ENCODE measurements around the gene GATAD2A.

The GATAD2A gene

DNA sequence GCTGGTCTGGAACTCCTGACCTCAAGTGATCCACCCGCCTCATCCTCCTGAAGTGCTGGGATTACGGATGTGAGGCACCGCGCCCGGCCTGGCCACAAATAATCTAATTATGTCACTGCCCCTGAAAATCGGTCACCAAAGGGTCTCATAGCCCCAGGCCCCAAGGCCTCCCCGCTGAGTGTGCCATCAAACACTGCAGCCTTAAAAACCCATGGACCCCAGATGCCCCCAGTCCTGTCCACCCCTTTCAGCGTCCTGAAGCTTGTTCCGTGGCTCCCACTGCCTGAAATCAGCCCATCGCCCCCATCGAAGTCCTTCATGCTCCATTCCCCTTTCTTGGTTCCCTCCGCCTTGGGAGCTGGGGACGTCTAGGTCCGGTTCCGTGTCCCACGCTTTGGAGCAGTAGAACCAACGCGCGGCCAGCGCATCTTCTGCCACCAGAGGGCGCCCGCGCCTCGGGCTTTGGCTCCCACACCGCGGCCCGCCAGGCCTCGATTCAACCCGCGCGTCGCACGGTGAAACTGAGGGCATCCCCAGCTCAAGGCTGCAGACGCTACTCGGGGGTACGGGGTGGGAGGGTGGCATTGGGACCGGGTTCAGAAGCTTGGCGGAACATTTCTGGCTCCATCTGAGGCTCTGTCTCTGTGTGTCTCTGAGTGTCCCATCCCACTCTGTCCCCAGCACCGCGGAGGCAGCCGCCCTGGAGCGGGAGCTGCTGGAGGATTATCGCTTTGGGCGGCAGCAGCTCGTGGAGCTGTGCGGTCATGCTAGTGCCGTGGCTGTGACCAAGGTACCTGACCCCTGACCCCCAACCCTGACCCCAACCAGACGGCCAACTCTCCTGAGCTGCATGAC is 126.7 kb downstream of the GATAD2A start:
- peak; percentile 82 for DNase-seq (ENCODE audit: low read depth)

DNA sequence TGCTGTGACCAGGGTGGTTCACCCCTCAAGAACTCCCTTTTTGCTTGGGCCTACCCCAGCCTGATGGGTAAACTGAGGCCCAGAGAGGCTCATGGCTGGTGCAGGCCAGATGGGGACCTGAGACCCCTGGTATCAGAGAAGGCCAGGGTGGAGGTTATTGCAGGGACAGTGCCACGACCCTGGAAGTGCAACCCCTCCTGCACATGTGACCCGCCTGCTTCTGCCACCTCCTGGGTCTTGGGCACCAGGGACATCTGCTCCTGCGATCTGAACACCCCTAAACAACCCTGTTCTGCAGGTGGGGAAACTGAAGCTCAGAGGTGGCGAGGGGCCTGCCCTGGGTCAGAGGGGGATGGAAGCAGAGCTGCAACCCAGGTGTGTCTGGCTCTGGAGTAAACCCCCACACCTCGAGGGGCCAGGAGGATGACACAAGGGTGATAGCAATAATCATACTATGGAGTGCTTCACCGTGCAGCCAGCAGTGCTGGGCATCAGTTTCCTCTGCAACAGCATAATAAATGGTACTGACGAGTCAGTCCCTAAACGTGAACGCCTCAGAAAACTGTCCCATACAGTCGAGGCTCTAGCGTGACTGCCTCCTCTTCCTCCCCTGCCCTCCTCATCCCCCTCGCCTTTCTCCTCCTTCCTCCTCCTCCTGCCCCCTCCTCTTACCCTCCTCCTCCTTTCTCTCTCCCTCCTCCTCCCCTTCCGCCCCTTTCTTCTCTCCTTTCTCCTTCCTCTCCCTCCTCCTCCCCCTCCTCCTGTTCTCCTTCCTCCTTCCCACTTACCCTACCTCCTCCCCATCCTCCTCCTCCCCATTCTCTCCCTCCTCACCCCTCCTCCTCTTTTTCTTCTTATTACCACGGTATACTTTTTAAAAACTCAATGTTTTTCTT is 127.6 kb downstream of the GATAD2A start:
- no peak for DNase-seq (ENCODE audit: low read depth)

DNA sequence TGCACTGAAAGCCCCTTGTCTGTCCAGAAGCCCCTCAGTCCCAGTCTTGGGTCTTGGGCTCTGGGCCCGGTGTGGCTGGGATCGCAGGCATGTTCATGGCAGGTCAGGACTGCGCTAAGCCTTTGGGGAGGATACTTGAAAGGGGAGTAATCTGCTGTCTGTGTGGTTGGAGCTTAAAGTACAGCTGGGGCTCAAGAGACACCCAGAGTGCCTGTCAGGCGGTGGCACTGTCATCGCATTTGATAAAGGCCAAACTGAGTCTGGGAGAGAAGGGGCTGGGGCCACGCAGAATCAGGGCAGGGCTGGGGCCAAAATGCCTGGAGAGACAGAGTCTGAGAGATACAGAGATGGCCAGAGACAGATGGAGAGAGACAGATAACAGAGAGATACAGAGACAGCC is 128.4 kb downstream of the GATAD2A start:
- no peak for DNase-seq (ENCODE audit: low read depth)

DNA sequence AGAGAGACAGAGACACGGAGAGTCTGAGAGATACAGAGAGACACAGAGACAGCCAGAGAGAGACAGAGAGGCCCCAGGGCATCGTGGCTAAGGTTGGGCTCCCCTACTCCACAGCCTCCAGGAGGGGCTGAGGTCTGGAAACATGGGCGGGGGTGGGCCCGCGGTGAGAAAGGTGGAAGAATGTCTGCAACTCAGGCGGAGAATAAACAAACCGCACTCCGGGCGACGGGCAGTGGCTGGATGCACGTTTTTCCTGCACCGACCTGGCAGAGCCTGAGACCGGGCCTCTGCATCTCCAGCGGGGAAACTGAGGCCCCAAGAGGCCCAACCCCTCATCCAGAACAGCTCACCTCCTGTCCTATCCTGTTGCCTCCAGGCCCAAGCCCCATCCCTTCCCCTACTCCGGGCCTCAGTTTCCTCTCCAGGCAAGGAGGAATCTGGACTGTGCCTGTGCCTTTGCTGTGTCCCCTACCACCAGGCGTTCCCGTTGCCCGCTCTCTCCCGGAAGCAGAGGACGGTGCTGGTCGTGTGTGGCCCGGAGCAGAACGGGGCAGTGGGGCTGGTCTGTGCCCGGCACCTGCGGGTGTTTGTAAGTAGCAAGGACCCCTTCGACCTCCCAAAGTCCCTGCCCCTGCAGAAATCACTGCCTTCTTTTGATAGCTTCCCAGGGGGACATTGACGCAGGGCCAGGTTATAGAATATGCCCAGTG is 129.2 kb downstream of the GATAD2A start:
- DNase-seq (ENCODE audit: low read depth), result no peak

DNA sequence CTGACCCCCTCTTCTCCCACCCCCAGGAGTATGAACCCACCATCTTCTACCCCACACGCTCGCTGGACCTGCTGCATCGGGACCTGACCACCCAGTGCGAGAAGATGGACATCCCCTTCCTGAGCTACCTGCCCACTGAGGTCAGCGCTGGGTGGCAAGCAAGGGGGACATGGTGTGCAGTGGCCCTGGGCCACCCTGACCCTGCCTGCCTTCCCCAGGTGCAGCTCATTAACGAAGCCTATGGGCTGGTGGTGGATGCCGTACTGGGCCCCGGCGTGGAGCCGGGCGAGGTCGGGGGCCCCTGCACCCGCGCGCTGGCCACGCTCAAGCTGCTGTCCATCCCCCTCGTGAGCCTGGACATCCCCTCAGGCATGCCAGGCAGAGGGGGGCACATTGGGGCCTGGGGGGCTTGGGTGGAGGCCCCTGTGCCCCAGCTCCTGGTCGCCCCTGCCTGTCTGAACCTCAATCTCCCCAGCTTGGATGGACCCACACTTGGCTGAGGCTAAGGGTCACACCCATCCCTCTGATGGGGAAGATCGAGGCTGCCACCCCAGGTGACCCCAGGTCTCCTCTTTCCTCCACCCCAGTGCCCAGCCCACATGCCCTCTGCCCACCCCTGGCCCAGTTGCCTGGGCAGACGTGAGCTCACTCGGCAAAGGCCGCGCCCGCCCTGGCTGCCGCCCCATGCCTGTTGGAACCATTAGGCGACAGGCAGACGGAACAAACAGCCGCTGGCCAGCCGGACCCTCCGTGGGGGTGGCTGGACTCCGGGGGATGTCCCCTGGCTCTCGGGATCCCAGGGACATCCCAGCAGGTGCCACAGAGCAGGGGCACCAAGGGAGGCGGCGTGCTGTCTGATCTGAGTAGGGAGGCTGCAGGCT is 130.1 kb downstream of the GATAD2A start:
- DNase-seq (ENCODE audit: low read depth), result no peak

DNA sequence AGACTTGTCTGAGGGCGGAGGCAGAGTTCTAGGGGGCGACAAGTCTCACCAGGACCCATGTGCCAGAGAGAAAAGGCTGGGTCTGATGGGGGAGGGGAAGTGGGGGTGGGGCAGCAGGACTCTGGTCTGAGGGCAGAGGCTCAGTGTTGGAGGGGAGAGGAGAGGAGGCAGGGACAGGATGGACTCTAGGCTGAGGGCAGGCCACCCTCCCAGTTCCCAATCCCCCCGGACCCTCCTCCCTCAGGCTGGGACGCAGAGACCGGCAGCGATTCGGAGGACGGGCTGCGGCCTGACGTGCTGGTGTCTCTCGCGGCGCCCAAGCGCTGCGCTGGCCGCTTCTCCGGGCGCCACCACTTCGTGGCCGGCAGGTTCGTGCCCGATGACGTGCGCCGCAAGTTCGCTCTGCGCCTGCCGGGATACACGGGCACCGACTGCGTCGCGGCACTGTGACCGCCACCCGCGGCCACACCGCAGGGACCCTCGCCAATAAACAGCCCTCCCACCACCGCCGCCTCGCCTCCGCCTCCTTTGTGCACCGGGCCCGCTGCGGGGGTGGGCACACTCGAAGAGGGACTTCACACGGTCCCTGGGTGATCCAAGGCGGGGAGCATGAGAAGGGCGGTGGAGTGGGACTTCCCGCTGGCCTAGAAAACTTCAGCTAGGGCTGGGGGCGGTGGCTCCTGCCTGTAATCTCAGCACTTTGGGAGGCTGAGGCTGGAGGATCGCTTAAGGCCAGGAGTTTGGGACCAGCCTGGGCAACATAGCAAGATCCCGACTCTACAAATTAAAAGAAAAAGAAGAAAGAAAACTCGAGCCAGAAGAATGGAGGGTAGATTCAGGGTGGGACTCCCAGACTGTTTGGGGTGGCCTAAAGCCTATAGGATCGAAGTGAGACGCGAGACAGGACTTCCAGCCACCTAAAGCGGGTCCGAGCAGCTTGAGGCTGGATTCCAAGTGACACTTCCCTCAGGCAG is 131.9 kb downstream of the GATAD2A start:
- DNase-seq (ENCODE audit: low read depth), result no peak

DNA sequence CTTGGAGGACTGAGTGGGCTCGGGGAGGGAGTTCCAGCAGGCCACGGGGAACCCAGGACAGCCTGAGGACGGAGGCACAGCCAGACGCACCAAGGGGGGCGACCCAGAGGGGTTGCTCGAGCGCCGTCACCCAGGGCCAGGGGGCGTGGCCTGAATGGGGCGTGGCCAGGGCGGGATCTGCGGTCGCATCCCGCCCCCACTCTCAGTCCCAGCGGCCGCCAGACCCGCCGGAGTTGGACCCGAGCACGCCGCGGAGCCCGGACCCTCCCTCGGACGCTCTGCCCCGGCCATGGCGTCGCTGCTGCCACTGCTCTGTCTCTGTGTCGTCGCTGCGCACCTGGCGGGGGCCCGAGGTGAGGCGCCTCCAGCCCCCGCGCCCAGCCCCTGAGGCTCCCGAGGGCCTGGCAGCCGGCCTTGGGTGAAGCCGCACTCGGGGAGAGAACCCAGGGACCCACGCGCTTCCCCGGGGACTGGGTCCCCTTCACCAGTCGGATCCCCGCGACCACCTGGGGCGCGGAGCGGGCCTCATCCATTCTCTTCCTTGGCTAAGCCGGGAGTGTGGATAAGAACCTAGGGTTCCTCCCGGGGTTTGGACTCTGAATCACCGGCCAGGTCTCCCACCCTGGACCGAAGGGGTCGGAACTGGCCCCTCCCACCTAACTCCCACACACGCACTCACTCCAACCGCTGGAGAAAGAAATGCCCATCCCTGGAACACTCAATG is 132.7 kb downstream of the GATAD2A start, which contains the start of gene CILP2:
Gene CILP2, plus strand, starts transcription at position 205 of the 724 bp plus-strand sequence. Its CDS starts 85 bp downstream, at position 290.
- no peak for DNase-seq (ENCODE audit: low read depth)

DNA sequence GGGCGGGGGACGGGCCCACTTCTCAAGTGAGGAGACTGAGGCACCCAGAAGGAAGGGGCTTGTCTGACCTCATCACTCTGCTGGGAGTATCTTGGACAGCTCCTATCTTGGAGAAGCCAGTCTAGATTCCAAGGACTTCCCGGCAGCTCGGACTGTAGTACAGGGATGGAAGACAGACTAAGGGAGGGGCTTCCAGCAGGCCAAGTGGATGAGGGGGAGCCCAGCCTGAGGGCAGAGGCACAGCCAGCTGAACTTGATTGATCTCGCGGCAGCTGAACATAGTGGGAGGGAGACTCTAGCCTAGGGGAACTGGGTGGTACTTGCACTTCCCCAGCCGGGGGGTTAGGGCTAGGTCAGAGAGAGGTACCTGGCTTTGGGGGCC is 133.3 kb downstream of the GATAD2A start:
- no peak for DNase-seq (ENCODE audit: low read depth)

DNA sequence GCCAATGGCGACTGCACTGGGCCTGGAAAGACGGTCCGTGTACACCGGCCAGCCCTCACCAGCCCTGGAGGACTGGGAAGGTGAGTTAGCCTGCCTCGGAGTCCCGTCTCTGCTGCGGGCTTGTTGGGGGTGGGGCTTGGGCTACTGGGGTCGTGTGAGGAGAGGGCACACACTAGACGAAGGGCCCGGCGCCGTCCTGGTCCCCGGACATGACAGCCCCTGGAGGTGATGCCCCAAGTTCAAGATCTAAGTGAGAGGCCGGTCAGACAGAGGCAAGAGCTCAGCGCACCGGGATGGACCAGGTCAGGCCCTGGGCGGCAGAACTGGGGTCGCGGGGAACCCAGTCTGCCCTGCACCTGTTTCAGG is 134.2 kb downstream of the GATAD2A start:
- DNase-seq (ENCODE audit: low read depth), result no peak

DNA sequence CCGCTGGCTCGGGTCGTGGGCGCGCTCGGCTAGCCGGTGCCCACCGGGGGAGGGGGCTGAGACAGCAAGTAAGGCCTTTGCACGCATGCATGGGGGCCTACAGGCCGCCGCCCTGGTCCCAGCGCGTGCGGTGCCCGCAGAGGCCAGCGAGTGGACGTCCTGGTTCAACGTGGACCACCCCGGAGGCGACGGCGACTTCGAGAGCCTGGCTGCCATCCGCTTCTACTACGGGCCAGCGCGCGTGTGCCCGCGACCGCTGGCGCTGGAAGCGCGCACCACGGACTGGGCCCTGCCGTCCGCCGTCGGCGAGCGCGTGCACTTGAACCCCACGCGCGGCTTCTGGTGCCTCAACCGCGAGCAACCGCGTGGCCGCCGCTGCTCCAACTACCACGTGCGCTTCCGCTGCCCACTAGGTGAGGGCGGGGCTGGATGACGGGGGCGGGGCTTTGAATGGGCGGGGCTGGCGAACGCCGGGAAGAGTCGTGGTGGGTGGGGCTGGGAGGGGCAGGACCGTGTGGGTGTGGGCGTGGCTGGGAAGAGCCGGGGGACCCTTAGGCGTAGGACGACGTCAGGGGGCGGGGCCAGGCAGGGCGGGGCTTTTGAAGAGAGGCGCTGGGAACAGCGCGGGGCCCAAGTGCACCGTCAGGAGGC is 134.7 kb downstream of the GATAD2A start:
- peak; percentile 21 for DNase-seq (ENCODE audit: low read depth)

DNA sequence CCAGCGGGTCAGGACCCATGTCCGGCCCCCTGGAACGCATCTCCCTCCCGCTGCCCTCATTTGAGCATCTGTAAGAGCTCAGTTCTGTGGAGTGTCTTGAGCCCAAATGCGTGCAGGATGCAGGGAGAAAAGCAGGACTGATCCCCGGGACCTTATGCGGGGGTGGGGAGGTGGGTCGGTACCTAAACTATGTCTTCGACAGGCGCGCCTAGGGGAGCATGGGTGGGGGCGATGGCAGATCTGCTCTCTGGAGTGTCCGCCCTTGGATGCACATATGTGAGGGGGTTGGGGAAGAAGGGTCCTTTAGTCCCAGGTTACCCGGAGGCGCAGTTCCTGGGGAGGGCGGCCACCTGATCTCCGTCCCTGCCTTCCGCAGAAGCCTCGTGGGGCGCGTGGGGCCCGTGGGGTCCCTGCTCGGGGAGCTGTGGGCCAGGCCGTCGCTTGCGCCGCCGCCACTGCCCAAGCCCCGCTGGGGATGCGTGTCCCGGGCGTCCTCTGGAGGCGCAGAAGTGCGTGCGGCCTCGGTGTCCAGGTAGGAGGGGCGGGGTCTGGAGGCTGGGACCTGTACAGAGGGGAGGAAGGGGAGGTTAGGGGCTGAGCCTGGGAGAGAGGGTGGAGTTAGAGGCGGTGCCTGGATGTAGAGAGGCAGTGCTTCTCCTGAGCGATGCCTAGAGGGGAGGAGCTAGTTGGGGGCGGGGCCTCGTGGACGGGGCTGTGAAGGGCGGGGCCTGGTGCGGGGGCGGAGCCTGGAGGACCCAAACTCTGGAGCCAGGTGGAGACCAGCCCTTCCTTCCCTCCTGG is 135.4 kb downstream of the GATAD2A start:
- peak; percentile 52 for DNase-seq (ENCODE audit: low read depth)

DNA sequence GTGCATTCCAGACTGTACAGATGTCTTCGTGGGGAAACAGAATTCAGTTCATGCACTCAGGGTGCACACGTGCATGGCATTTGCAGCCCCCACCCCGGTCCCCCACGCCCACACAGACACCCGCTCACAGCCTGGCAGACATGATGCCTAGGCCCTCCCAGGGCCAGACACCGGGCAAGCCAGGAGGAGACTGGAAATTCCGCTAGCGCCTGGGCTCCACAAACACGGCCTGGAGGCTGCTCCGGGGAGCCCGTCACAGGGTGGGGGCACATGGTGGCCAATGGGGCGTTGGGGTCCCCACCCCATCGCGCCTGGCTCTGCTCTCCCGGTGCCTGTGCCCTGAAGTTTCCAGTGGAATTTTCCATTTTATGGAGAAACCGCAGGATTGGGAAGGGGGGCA is 136.1 kb downstream of the GATAD2A start:
- DNase-seq (ENCODE audit: low read depth), result no peak

DNA sequence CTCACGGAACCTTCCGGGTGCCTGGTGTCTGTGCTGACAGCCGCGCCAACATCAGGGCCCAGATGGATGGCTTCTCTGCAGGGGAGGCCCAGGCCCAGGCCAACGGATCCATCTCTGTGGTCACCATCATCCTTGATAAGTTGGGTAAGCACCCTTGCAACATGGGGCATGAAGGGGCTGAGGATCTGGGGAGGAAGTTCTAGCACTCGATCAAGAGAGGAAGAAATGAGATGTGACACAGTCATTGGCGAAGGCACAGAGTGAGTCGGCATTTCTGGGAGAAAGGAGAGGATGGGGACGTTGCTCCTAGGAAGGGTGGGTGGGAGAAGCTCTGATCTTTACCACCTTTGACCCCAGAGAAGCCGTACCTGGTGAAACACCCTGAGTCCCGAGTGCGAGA is 137.0 kb downstream of the GATAD2A start:
- no peak for DNase-seq (ENCODE audit: low read depth)

DNA sequence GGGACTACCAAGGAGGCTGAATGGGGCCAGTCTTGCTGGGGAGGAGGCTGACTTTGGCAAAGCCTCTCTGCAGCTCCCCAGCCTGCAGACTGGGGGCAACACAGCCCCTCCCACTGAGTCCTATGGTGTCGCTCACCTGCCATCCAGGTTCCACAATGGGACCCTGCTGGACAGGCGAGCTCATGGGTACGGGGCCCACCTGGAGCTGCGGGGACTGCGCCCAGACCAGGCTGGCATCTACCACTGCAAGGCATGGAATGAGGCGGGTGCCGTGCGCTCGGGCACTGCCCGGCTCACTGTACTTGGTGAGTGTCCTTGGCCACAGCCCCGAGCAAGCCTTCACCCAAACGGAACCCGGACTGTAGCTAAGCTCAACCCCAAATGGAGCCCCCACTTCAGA is 137.6 kb downstream of the GATAD2A start:
- no peak for DNase-seq (ENCODE audit: low read depth)

DNA sequence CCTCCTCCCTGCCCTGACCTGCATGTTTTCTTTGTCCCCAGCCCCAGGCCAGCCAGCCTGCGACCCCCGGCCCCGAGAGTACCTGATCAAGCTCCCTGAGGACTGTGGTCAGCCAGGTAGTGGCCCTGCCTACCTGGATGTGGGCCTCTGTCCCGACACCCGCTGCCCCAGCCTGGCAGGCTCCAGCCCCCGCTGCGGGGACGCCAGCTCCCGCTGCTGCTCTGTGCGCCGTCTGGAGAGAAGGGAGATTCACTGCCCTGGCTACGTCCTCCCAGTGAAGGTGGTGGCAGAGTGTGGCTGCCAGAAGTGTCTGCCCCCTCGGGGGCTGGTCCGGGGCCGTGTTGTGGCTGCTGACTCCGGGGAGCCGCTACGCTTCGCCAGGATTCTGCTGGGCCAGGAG is 138.2 kb downstream of the GATAD2A start:
- DNase-seq (ENCODE audit: low read depth), result no peak

DNA sequence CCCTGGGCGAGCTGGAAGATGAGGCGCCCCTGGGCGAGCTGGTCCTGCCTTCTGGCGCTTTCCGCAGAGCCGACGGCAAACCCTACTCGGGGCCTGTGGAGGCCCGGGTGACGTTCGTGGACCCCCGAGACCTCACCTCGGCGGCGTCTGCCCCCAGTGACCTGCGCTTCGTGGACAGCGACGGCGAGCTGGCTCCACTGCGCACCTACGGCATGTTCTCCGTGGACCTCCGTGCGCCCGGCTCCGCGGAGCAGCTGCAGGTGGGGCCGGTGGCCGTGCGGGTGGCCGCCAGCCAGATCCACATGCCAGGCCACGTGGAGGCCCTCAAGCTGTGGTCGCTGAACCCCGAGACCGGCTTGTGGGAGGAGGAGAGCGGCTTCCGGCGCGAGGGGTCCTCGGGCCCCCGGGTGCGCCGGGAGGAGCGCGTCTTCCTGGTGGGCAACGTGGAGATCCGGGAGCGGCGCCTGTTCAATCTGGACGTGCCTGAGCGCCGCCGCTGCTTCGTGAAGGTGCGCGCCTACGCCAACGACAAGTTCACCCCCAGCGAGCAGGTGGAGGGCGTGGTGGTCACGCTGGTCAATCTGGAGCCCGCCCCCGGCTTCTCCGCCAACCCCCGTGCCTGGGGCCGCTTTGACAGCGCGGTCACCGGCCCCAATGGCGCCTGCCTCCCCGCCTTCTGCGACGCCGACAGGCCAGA is 138.9 kb downstream of the GATAD2A start:
- DNase-seq (ENCODE audit: low read depth), result no peak

DNA sequence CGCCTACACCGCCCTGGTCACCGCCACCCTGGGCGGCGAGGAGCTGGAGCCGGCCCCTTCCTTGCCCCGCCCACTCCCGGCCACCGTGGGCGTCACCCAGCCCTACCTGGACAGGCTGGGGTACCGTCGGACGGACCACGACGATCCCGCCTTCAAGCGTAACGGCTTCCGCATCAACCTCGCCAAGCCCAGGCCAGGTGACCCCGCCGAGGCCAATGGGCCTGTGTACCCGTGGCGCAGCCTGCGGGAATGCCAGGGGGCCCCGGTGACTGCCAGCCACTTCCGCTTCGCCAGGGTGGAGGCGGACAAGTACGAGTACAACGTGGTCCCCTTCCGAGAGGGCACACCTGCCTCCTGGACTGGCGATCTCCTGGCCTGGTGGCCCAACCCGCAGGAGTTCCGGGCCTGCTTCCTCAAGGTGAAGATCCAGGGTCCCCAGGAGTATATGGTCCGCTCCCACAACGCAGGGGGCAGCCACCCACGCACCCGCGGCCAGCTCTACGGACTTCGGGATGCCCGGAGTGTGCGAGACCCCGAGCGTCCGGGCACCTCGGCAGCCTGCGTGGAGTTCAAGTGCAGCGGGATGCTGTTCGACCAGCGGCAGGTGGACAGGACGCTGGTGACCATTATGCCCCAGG is 139.6 kb downstream of the GATAD2A start:
- no peak for DNase-seq (ENCODE audit: low read depth)

All from activated gamma-delta T cell treated with anti-CD3 and anti-CD28 coated beads, Interleukin-2, amount 50 U/mL, for 16 hours (primary cell).